Stimulated activated naive CD8-positive, alpha-beta T cell treated with anti-CD3 and anti-CD28 coated beads, Interleukin-15, Interleukin-2, amounts not matched to agents 100 ng/mL and 50 ng/mL, for 24 hours (primary cell): Measurements from ENCODE around the gene PHKA2.

ENCODE experiments used
- H3K27ac Mint-ChIP-seq: one replicate; pipeline ENCODE4 v1.8.0; 2021; ENCODE audit warnings: mild to moderate bottlenecking, mixed read lengths
- H3K27me3 Mint-ChIP-seq: one replicate; pipeline ENCODE4 v1.8.0; 2021; ENCODE audit warnings: mixed read lengths
- H3K36me3 Mint-ChIP-seq: one replicate; pipeline ENCODE4 v1.8.0; 2021; ENCODE audit warnings: low read depth, mixed read lengths
- H3K4me1 Mint-ChIP-seq: one replicate; pipeline ENCODE4 v1.8.0; 2021; ENCODE audit warnings: low read depth, mixed read lengths
- H3K4me3 Mint-ChIP-seq: one replicate; pipeline ENCODE4 v1.8.0; 2021; ENCODE audit warnings: mild to moderate bottlenecking, mixed read lengths
- H3K9me3 Mint-ChIP-seq: one replicate; pipeline ENCODE4 v1.8.0; 2021; ENCODE audit warnings: mixed read lengths

The PHKA2 gene

GRCh38 chrX:18893536-18893935 is 90.4 kb downstream of the PHKA2 start:
- Mint-ChIP-seq H3K9me3 (no peaks in the 10 kb centered on the region), H3K27ac (no peak overlapping the region), H3K27me3 (no peaks in the 10 kb centered on the region), H3K4me1 (peaks cover 2% of the 10 kb centered on the region), H3K36me3 (no peaks in the 10 kb centered on the region), H3K4me3 (no peak overlapping the region)

- Mint-ChIP-seq H3K9me3 (no peaks in the 10 kb centered on the region), H3K4me3 (no peak overlapping the region), H3K27ac (no peak overlapping the region), H3K36me3 (no peaks in the 10 kb centered on the region), H3K4me1 (peaks cover 2% of the 10 kb centered on the region), H3K27me3 (no peaks in the 10 kb centered on the region)
Observed at GRCh38 chrX:18892899-18893298, 91.0 kb downstream of the PHKA2 start.

GRCh38 chrX:18891548-18891945 is 92.4 kb downstream of the PHKA2 start:
- Mint-ChIP-seq H3K36me3 (no peaks in the 10 kb centered on the region), H3K27ac (no peak overlapping the region), H3K4me1 (peaks cover 10% of the 10 kb centered on the region), H3K27me3 (no peaks in the 10 kb centered on the region), H3K4me3 (no peak overlapping the region), H3K9me3 (no peaks in the 10 kb centered on the region)

GRCh38 chrX:18890724-18891547 is 93.0 kb downstream of the PHKA2 start:
- no peak overlapping the region for H3K4me3 Mint-ChIP-seq
- no peaks in the 10 kb centered on the region for H3K36me3 Mint-ChIP-seq
- no peaks in the 10 kb centered on the region for H3K27me3 Mint-ChIP-seq
- H3K9me3 Mint-ChIP-seq = no peaks in the 10 kb centered on the region
- no peak overlapping the region for H3K27ac Mint-ChIP-seq
- peaks cover 16% of the 10 kb centered on the region for H3K4me1 Mint-ChIP-seq

- H3K9me3 Mint-ChIP-seq = no peaks in the 10 kb centered on the region
Observed at GRCh38 chrX:18890049-18890381, 93.9 kb downstream of the PHKA2 start.

GRCh38 chrX:18889346-18890048 is 94.4 kb downstream of the PHKA2 start:
- H3K9me3 Mint-ChIP-seq = no peaks in the 10 kb centered on the region
- no peaks in the 10 kb centered on the region for H3K36me3 Mint-ChIP-seq
- peaks cover 26% of the 10 kb centered on the region for H3K4me1 Mint-ChIP-seq
- no peaks in the 10 kb centered on the region for H3K27me3 Mint-ChIP-seq
- H3K4me3 Mint-ChIP-seq = no peak overlapping the region
- no peak overlapping the region for H3K27ac Mint-ChIP-seq

More at GRCh38 chrX:18890049-18890381, 93.9 kb downstream of the PHKA2 start:
- H3K36me3 Mint-ChIP-seq = no peaks in the 10 kb centered on the region
- H3K4me3 Mint-ChIP-seq = no peak overlapping the region
- peaks cover 25% of the 10 kb centered on the region for H3K4me1 Mint-ChIP-seq
- H3K27ac Mint-ChIP-seq = no peak overlapping the region
- no peaks in the 10 kb centered on the region for H3K27me3 Mint-ChIP-seq

GRCh38 chrX:18888281-18888680 is 95.6 kb downstream of the PHKA2 start:
- Mint-ChIP-seq H3K4me1 (peaks cover 26% of the 10 kb centered on the region), H3K27me3 (no peaks in the 10 kb centered on the region), H3K9me3 (no peaks in the 10 kb centered on the region), H3K27ac (no peak overlapping the region), H3K4me3 (no peak overlapping the region), H3K36me3 (no peaks in the 10 kb centered on the region)

- H3K36me3 Mint-ChIP-seq = no peaks in the 10 kb centered on the region
- no peaks in the 10 kb centered on the region for H3K9me3 Mint-ChIP-seq
- H3K27me3 Mint-ChIP-seq = no peaks in the 10 kb centered on the region
- peaks cover 26% of the 10 kb centered on the region for H3K4me1 Mint-ChIP-seq
- H3K27ac Mint-ChIP-seq = no peak overlapping the region
- H3K4me3 Mint-ChIP-seq = no peak overlapping the region
Observed at GRCh38 chrX:18887825-18888212, 96.1 kb downstream of the PHKA2 start.

GRCh38 chrX:18887177-18887824 is 96.6 kb downstream of the PHKA2 start:
- Mint-ChIP-seq H3K27me3 (no peaks in the 10 kb centered on the region), H3K36me3 (no peaks in the 10 kb centered on the region), H3K4me3 (peak overlapping the region; percentile 17), H3K9me3 (no peaks in the 10 kb centered on the region), H3K4me1 (peaks cover 26% of the 10 kb centered on the region), H3K27ac (peak overlapping the region; percentile 94)

- peaks cover 26% of the 10 kb centered on the region for H3K4me1 Mint-ChIP-seq
- no peaks in the 10 kb centered on the region for H3K9me3 Mint-ChIP-seq
- peak overlapping the region; percentile 82 for H3K4me3 Mint-ChIP-seq
- H3K27ac Mint-ChIP-seq = peak overlapping the region; percentile 94
- H3K36me3 Mint-ChIP-seq = no peaks in the 10 kb centered on the region
- H3K27me3 Mint-ChIP-seq = no peaks in the 10 kb centered on the region
Observed at GRCh38 chrX:18886344-18887161, 97.4 kb downstream of the PHKA2 start.

- Mint-ChIP-seq H3K9me3 (no peaks in the 10 kb centered on the region), H3K4me1 (peaks cover 26% of the 10 kb centered on the region), H3K27me3 (no peaks in the 10 kb centered on the region)
Observed at GRCh38 chrX:18886005-18886343, 97.9 kb downstream of the PHKA2 start.

GRCh38 chrX:18885328-18886004 is 98.4 kb downstream of the PHKA2 start:
- H3K27me3 Mint-ChIP-seq = no peaks in the 10 kb centered on the region
- peaks cover 26% of the 10 kb centered on the region for H3K4me1 Mint-ChIP-seq
- H3K4me3 Mint-ChIP-seq = peak overlapping the region; percentile 82
- H3K9me3 Mint-ChIP-seq = no peaks in the 10 kb centered on the region
- no peaks in the 10 kb centered on the region for H3K36me3 Mint-ChIP-seq
- peak overlapping the region; percentile 94 for H3K27ac Mint-ChIP-seq

More at GRCh38 chrX:18886005-18886343, 97.9 kb downstream of the PHKA2 start:
- H3K27ac Mint-ChIP-seq = peak overlapping the region; percentile 94
- H3K4me3 Mint-ChIP-seq = peak overlapping the region; percentile 82
- H3K36me3 Mint-ChIP-seq = no peaks in the 10 kb centered on the region

GRCh38 chrX:18884916-18885315 is 99.0 kb downstream of the PHKA2 start:
- Mint-ChIP-seq H3K4me3 (no peak overlapping the region), H3K27ac (no peak overlapping the region), H3K27me3 (no peaks in the 10 kb centered on the region)

More at GRCh38 chrX:18884916-18885315, 99.0 kb downstream of the PHKA2 start:
- Mint-ChIP-seq H3K4me1 (peaks cover 26% of the 10 kb centered on the region), H3K9me3 (no peaks in the 10 kb centered on the region), H3K36me3 (no peaks in the 10 kb centered on the region)
